ENCODE data around the gene LTN1.

GRCh38 chr21:29025328-29025713 lies 32.6 kb upstream of the LTN1 start:
- TF ChIP-seq EP300 (IDR thresholded peaks at IDR 0.05): no peak
- no peak for TF ChIP-seq POLR2A (IDR thresholded peaks at IDR 0.05)
